HG02571 (cell line): Measurements from ENCODE around the gene GIPC3.

Experiments used
- ATAC-seq: cut with Tn5 transposase; IDR thresholded peaks from one replicate; pipeline ENCODE4 v1.9.1; 2021; ENCODE audit warnings: mild to moderate bottlenecking, moderate library complexity; ENCODE audit not compliant: unreplicated experiment

The GIPC3 gene

DNA sequence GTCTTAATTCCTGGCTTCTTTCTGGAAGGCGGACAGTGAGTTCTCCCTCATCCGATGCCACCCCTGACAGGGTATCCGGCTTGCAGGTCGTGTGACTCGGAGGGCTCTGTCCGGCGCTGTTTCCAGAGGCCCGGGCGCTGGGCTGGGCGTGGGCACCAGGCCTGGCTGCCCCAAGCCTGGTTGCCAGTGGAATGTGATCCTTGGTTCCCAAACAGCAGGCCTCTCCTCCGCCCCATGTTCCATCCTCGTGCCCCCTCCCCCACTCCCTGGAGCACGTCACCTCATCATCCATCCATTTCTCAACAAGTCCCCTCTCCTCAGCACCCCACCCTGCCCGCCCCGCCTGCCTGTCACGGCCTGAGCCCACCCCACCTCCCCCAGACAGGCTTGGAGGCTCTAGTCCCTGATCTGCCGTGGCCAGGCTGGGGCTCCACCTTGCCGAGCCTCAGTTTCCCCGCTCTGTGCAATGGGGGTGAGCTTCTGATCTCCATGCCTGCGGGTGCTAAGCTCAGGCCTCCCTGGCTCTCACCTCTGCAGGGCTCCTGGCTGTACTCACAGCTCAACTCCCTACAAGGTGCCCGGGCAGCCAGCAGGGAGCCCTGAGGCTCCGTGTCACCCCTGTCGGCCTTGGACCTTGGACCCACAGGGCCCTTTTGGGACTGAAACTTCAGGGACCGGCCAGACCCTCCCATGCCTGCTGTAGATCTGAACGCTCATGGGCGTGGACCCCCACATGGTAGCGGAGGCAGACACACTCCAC is 19.1 kb downstream of the GIPC3 start:
- ATAC-seq: no peak

DNA sequence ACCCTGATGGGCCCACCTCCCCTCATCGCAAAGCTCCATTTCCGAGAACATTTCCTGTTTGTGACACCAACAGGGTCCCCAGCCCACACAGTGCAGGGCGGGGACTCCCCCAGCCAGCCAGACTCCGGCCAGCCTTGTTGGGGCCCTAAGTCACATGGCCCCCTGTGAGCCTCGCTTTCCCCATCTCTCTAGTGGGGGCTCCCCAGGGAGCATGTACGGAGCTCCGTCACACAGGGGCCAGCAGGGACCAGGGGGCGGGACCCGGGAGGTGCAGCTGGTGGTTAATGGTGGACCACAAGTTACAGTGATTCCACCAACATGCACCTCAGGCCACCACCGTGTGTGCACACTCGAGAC is 19.7 kb downstream of the GIPC3 start:
- no peak for ATAC-seq

DNA sequence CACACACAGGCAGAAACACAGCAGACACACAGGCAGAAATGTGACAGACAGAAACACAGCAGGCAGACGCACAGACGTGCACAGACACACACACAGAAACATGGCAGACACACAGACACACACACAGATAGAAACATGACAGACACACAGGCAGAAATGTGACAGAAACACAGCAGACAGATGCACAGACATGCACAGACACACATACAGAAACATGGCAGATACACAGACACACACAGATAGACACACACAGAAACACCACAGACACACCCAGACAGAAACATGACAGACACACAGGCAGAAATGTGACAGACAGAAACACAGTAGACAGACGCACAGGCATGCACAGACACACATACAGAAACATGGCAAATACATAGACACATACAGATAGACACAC is 20.1 kb downstream of the GIPC3 start:
- no peak for ATAC-seq

- ATAC-seq: no peak
Observed at GRCh38 chr19:3605770-3606169, 20.5 kb downstream of the GIPC3 start.

DNA sequence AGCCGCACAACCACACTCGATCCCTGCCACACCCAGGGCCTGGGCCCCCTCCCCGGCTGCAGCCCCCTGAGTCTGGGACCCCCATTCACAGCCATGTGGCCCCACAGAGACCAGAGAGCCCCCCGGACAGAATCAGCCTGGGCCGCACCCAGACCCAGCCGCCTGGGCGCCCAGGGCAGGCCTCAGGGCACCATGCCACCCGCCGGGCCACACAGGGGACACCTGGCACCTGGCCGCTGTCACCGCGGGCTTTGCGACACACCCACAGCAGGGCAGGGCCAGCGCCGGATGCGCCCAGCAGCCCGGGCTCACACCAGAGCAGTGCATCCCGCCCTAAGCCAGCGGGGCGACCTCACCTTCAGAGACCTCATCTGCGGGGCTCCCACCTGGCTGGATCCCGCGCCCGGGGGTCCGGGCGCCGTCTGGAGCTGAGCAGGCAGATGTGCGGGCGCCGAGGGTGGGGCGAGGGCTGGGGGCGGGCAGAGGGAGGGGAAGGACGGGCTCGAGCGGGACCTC is 21.0 kb downstream of the GIPC3 start:
- no peak for ATAC-seq

DNA sequence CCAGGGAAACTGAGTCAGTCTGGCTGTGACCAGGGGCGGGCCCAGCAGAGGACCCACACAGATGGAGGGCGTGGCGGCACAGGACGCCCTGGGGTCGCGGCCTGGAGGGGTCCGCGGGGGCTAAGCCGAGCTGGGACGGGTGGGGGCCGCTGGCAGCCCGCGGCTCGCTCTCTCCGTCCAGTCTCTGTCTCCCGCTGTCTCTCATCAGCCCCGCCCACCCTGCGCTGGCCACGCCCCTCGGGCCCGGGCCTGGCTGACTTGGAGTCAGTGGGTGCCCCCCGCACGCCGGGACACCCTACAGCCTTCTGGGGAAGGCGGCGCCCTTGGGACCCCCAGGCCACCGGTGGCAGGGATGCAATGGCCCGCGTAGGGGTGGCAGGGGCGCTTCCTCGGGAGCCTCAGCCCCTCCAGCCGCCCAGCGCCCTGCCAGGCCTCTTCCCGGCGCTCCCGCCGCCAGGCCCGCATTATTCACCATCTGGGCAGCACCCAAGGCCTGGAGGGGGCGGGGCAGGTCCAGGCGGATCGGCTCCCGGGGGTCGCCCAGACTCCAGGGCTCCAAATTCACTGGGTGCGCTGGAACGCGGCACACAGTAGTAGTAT is 21.5 kb downstream of the GIPC3 start, which contains the start of gene TBXA2R:
Gene TBXA2R (minus strand): TSS at position 186 of the 600 bp plus-strand sequence. CDS start 6,241 bp downstream, outside the sequence.
- ATAC-seq: no peak

DNA sequence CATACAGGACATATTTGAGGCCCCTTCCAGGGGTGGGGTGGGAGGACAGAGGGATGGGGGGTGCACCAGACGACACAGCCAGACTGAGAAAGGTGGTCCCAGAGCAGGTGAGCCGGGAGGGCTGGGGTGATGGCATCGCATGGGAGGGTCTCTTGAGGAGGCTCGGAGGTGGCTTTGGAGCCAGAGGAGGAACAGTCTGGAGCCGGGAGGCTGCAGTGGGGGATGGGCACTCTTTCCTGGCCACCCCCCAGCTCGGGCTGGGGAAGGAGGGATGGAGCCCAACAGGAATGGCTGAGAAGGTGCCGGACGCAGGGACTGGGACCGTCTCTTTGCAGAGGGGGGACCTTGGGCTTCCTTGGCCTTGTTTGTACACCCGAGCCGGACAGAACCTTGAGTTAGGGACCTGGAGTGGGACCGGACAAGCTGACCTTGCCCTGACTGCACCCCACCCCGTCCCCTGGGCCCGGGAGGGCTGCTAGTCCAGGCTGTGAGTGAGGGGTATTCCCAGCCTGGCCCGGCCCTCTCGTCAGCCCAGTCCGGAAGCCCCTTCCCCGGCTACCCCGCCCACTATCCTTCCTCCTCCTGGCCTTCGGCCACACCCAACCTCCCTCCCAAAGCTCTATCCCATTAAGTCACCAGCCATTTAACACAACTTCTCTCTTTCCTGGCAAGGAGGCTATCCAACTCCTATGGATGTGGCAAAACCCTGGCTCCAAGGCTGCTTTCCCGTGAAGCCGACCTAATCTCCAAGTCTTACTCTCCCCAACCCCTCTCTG is 22.2 kb downstream of the GIPC3 start:
- no peak for ATAC-seq

DNA sequence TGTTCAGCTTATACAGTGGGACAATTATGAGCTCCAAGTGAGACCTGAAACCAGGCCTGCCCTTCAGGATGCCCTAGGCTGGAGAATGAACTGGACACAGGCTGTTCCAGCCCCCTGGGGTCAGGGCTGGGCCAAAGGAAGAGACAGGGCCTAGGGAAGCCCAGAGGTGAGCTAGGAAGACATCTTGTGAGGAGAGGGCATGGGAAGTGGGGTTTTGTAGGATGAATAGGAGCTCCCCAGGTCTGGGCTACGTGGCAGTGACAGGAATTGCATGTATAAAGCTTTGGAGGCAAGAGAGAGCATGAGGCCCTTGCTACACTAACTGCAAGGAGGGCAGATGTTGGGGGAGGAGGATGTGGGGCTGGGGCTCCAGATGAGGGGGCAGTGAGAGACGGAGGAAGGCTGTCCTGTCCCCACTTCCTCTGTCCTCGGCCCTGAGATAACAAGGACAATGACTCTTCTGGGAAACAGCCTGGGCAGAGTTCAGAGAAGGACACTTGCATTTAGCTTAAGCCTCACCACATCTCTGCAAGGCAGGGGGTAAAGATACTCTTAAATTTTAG is 22.9 kb downstream of the GIPC3 start:
- ATAC-seq: no peak

DNA sequence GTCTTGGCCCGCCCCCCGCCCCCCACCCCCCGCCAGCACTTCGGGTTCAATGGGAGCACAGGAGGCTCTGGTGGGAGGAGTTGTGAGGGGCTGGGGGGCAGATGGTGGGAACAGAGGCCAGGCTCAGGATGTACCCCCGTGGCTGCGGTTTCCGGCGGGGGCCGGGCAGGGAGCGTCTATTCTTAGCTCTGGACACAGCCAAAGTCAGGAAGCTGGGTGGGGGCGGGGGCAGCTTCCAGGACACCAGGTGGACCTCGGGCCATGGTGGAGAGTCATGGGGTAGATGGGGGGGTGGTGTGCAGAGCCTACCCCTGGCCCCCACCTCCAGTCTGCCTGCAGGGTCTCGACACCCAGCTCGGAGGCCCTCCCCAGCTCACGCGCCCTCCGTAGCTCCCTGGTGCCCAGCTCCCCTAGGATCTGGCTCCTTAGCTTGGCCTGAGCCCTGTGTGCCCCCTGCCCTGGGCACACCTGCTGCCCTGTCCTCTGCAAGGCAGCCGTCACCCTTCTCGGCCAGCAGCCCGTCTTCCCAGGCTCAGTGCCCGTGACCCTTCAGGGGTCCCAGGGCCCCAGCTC is 23.6 kb downstream of the GIPC3 start:
- no peak for ATAC-seq

DNA sequence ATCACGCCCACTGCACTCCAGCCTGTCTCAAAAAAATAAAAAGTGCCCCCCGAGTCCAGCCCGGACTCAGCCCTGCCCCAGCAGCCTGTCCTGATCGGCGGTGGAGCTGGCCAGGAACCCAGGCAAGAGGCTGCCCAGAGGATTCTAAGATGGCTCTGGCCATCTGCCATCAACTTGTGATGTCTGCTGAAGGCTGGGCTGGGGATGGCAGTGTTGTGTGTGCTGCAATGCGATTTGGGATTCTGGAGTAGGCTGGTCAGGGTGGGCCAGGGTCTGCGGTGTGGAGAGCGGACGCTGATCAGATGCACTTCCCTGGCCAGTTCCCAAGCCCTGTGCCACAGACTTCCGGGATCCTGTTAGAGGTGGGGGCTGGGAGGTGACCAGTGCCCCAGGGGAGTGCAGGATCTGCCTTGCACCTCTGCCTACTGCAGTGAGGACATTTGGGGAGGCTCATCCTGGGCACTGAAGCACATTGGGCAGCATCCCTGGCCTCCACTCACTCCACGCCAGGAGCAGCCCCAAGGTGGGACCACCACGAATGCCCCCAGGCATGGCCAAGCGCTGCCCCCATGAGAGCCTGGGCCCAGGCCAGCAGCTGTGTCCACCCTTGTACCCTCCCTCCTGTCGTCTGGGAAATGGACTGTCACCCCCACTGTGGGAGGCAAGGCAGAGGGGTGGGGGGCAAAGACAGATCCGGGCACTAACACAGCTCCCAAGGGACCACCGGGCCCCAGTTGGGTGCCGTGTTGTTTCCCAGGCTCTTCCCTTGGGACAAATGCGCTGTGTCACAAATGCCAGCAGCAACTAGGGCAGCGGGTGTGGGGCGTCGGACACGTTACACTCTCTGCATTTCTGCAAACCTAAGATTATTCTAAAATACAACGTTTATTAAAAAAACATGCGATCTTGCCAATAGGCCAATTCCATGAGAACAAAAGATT is 24.8 kb downstream of the GIPC3 start:
- no peak for ATAC-seq

- no peak for ATAC-seq
Observed at GRCh38 chr19:3610745-3611717, 25.8 kb downstream of the GIPC3 start.

DNA sequence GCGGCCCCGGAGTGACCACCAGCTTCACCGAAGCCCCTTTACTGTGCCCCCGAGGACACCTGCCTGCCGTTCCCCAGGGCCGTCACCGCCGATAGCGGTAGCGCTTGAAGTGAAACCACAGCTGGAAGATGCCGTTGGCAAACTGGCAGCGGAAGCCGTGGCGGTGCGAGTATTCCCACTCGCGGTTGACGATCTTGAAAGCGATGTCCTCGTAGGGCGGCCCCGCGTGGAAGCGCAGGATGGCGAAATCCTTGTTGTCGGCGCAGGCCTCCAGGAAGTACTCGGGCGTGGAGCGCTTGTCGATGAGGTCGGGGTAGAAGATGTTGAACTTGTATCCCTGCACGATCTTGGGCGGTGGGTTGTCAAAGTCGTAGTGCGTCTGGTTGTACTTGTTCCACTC is 26.6 kb downstream of the GIPC3 start:
- ATAC-seq: no peak

GRCh38 chr19:3612330-3612729 is 27.1 kb downstream of the GIPC3 start:
- ATAC-seq: no peak

GRCh38 chr19:3612901-3613741 is 27.8 kb downstream of the GIPC3 start:
- ATAC-seq: no peak

- no peak for ATAC-seq
Observed at GRCh38 chr19:3613818-3614661, 28.8 kb downstream of the GIPC3 start.

GRCh38 chr19:3614858-3615505 is 29.7 kb downstream of the GIPC3 start:
- ATAC-seq: no peak
